Fibroblast of the aortic adventitia (primary cell): Measurements from ENCODE around the gene MYOCD. TPM values are rescaled to one million over a fixed set of nuclear protein-coding genes. Genes with fewer than 3 reads are reported as not detected.

ENCODE experiments used
- DNase-seq: peaks from one replicate; pipeline ENCODE4 v3.0.0-alpha.2; 2010; ENCODE audit warnings: low read depth
- H3K4me3 ChIP-seq: 2 replicates; pipeline ENCODE4 v1.5.1; 2011; ENCODE audit warnings: low read depth, mild to moderate bottlenecking, control low read depth, low read length, moderate library complexity
- total RNA-seq: library from RNA; depleted of rRNA; stranded (reverse); fragments of >200 nt; gene quantifications from 2 replicates; pipeline ENCODE4 v1.2.3, GENCODE V29; 2012; ENCODE audit warnings: low replicate concordance
- TF ChIP-seq, protein P1 (sequence below): IDR thresholded peaks from 2 replicates; pipeline ENCODE4 v1.5.1; 2011; ENCODE audit warnings: mild to moderate bottlenecking, low read length, control low read depth, inconsistent platforms; ENCODE audit not compliant: insufficient read depth

Gene MYOCD
- total RNA-seq, 1 donor: 0.18 TPM

DNA sequence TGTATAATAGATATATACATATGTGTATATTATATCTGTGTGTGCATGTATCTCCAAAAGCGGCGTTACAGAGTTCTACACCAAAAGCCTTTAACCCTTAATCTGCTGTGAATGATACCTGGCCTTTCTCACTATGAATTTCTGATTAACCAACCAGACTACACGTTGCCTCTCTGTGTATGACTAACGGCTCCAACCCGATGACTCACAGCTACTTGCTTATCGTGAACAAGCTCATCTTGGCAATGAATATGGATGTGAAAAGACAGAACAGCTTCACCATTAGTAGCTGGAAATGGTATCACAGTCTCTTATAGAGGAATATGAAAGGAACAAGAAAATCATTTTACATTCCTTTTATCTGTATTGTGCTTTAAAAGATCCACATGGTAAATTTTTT lies 99.9 kb downstream of the MYOCD start:
- H3K4me3 ChIP-seq: no peak overlapping the region
- peak; percentile 71 for DNase-seq
- TF ChIP-seq, protein P1, sequence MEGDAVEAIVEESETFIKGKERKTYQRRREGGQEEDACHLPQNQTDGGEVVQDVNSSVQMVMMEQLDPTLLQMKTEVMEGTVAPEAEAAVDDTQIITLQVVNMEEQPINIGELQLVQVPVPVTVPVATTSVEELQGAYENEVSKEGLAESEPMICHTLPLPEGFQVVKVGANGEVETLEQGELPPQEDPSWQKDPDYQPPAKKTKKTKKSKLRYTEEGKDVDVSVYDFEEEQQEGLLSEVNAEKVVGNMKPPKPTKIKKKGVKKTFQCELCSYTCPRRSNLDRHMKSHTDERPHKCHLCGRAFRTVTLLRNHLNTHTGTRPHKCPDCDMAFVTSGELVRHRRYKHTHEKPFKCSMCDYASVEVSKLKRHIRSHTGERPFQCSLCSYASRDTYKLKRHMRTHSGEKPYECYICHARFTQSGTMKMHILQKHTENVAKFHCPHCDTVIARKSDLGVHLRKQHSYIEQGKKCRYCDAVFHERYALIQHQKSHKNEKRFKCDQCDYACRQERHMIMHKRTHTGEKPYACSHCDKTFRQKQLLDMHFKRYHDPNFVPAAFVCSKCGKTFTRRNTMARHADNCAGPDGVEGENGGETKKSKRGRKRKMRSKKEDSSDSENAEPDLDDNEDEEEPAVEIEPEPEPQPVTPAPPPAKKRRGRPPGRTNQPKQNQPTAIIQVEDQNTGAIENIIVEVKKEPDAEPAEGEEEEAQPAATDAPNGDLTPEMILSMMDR: no peak

DNA sequence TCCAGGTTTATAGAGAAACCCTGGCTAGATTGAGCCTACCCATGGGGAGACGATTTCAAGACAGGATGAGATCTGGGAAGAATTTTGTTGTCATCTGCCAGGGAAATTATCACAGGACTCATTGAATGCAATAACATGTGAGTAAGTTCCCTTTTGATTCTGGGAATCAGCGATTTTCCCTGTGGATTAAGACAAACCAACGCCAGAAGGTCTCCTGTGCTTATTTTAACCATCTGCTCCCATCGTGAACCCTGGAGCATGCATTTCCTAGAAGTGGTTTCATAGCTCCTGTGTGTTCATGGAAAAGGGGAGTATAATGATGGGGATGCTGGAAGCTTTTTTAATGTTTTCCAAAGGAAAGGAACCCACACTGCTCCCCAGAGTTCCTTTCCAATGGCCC lies 102.6 kb downstream of the MYOCD start:
- H3K4me3 ChIP-seq: no peak overlapping the region
- TF ChIP-seq, protein P1: no peak
- DNase-seq: no peak

DNA sequence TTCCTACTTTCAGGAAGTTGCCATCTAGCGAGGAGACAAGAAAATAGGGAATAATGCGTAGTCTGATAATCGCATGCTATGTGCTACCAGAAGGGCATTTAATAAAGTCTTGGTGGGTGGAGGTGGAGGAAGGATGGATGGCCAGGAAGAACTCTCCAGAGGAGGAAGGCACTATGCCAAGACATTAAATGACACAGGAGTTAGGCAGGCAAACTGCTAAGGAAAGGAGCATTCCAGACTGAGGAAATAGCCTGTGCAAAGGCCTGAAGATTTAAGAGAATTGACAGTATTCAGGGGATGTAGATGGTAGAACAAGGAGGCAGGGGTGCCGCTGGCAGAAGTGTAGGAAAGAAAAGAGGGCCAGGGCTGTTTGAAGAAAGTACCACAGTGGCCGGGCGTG lies 104.3 kb downstream of the MYOCD start:
- DNase-seq: no peak
- H3K4me3 ChIP-seq: no peak overlapping the region
- TF ChIP-seq, protein P1: no peak

DNA sequence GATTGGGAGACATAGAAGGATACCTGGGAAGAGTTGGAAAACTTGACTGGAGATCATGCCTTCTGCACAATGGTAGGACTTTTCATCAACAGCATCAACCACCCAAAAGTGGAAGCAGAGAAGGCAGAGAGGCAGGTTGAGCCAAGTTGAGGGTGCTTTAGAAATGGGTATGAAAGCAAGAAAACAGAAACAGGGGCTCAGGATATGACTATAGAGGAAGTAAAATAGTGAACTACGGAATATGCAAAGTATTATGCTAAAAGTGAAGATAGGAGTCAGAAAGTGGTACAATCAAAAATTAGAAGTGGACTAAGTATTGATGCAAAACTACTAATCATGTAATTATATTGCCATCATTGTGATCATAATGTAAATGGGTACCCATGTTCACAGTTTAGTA lies 107.5 kb downstream of the MYOCD start:
- H3K4me3 ChIP-seq: no peak overlapping the region
- TF ChIP-seq, protein P1: no peak
- no peak for DNase-seq

DNA sequence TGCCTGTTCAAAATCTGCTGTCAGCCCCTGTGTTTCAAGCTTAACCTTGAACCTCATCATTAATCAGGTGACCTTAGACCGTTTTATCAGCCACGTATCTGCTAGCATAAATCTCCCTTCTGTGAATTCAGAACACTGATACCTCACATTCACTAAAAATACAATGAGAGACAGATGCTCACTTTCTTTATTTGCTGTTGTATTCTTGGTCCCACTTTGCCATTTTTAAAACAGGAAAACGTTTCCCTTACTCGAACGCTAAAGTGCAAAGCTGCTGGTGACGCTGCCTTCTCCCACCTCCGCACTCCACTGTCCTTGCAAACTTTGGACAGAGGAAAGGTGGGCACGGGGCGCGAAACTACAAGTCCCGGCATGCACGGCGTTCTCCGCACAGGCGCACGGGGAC lies 123.4 kb downstream of the MYOCD start:
- TF ChIP-seq, protein P1: no peak
- H3K4me3 ChIP-seq: peak overlapping the region; percentile 65
- DNase-seq: peak; percentile 47

DNA sequence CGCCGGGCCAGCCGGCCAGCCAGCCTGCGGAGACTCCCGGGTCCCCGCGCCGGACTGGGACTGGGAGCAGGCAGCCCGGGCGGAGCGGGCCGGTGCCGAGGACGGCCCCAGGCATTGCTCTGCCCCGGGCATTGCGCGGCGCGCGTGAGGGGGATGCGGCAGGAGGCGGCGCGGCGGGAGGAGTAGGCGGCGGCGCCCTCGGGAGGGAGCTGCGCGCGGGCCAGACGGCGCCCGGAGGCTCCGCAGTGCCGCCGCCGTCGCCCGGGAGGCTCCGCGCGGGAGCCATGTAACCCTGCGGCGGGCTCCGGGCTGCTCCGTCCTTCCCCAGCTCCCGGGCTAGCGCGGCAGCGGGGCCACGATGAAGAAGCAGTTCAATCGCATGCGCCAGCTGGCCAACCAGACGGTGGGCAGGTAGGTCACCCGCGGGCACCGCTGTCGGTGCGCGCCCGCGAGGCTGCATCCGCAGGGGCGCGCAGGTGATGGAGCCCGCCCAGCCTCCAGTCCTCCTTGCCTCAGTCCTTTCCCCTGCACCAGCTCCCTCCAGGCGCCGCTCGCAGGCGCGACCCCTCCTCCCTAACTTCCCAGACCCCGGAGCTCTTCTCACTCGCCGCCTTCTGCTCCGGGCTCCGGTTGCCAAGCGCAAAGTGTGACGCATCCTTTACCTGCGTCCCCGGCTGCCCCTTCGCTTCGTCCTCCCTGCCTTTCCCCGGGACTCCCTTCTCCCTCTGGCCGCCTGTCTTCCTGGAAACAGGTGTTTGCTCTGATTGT lies 124.0 kb downstream of the MYOCD start, which contains the start of gene ARHGAP44:
TSS of gene ARHGAP44 (plus strand) at position 18 of the 768 bp plus-strand sequence. CDS start at position 359, 341 bp downstream.
- DNase-seq: no peak
- peak within 1 kb of the TSS; percentile 65 for H3K4me3 ChIP-seq
- TF ChIP-seq, protein P1: no peak
